ENCODE measurements around the gene FTL.
A peak's percentile ranks its signal among the peaks of the same experiment; 100 is the strongest.

The FTL gene

GRCh38 chr19:48992581-48993174 is 27.6 kb downstream of the FTL start:
- no peak for DNase-seq (ENCODE audit: low read depth)

- peak; percentile 95 for DNase-seq (ENCODE audit: low read depth)
These were observed 28.3 kb downstream of the FTL start, which contains the start of the genes GYS1 and RUVBL2 for GRCh38 chr19:48993175-48994034. TSS of gene GYS1 (minus strand) at chr19:48993309. CDS start at chr19:48993112, 197 bp downstream. TSS of gene RUVBL2 (plus strand) at chr19:48993887. CDS start at chr19:48993912, 25 bp downstream.

DNA sequence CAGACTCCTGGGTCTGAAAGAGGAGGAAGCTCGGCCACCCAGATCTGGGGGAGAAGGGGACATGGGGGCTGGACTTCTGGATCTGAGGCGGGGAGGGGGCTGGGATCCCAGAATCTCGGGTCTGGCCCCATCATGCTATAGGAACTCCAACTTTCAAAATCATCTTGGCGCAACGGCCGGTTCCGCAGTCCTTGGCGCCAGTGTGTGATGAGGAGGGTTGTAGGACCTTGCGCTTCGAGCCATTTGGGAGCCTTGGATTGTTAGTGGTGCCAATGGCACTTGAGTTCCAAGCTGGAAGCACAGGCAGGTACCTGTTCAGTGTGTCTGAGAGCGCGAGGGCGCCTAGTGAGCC is 28.9 kb downstream of the FTL start:
- DNase-seq (ENCODE audit: low read depth): no peak

- DNase-seq (ENCODE audit: low read depth): no peak
These were observed 32.9 kb downstream of the FTL start for GRCh38 chr19:48997972-48998371.

DNA sequence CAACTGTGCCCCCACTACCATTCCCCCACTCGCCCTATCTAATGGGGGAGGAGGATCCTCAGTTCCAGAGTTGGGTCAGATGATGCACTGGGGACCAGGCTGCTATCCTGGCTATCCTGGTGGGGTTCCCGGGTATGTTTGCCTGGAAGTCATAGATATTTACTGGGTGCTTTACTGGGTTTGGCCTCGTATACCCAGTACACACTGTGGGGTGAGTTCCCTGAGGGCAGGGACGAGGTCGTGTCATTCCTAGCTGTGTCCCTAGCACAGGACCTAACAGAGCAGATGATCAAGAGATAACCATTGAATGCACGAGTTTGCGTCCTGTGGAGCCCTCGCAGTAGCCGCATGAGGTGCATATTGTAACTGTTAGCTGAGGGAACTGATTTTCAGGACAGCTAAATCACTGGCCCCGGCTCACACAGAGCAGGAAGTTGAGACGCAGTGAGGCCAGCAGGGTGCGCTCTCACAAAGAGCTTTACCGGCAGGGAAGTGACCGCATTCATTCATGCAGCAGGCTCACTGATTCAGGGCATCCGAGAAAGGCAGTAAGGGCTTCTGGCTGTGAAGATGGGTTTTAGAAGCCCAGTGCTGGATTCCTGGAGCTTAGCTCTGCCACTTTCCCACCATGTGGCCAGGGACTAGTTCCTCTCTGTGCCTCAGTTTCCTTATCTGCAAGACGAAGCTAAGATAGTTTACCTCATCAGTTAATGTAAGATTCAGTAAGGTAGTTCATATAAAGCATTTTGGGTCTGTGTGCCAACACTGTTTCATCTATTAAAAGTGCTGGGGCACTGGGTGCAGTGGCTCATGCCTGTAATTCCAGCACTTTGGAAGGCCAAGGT is 34.6 kb downstream of the FTL start:
- DNase-seq (ENCODE audit: low read depth): no peak

DNA sequence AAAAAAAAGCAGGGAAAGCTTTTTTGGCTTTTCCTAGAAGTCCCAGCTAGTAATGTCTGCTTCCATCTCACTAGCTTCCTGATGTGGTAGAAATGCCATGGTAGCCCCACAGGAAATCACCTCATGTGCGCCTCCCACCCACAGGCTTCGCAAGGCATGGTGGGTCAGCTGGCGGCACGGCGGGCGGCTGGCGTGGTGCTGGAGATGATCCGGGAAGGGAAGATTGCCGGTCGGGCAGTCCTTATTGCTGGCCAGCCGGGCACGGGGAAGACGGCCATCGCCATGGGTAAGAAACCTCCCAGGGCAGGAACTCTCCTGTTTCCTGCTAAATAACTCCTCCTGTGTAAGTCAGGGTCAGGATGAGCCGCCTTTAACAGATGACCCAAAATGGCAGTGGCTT is 39.0 kb downstream of the FTL start:
- no peak for DNase-seq (ENCODE audit: low read depth)

DNA sequence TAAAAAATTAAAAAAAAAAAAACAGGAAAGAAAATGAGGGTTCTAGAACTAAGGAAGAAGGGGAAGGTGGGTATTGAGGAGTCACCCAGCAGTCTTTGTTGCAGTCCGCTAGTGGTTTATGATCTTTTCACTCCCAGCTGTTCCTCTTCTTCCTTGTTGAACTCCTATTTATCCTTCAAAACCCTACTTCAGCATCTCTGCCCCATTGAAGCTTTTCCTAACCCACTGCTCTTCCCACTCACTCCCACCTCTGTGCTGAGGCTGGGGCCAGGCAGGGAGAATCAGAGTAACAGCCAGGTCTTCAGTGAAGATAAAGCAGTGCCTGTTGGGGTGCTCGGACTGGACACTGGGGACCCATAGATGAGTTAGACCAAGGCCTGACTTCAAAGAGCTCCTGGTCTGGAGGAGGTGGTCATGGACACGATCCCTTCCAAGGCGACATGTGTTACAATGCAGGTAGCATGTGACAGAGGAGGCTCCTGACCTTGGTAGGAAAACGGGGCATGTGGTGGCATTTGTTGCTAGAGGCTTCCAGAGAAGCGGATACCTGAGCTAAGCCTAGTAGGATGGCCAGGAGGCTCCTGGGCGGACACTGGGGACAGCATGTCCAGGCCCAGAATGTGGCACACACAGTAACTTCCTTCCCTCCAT is 40.0 kb downstream of the FTL start:
- DNase-seq (ENCODE audit: low read depth): no peak

DNA sequence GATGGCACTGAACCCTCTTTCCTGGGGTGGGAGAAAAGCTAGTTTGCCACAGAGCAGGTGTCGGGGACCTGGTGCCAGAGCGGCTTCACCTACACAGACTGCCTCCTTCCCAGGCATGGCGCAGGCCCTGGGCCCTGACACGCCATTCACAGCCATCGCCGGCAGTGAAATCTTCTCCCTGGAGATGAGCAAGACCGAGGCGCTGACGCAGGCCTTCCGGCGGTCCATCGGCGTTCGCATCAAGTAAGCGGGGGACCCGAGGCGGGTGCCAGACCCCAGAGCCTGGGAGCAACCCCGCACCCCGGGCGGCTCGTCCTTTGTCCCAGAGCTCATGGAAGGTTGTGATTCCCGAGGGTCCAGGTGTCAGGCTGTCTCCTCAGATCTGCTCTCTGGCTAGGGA is 41.8 kb downstream of the FTL start:
- no peak for DNase-seq (ENCODE audit: low read depth)

- DNase-seq (ENCODE audit: low read depth): no peak
These were observed 44.7 kb downstream of the FTL start for GRCh38 chr19:49009828-49010227.

DNA sequence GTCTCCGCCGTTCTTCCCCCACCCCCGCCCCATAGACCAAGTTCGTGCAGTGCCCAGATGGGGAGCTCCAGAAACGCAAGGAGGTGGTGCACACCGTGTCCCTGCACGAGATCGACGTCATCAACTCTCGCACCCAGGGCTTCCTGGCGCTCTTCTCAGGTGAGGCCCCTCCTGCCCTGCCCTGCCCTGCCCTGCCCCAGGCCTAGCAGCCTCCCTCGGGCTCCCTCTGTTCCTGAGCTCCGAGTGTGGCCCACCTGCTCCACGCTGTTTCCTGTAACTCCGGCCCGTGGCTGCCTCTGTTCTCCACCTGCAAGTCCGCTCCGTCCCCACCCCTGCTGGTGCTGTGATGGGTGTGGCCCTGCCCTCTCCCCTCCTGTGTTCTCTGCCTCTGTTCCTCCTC is 45.3 kb downstream of the FTL start:
- no peak for DNase-seq (ENCODE audit: low read depth)

DNA sequence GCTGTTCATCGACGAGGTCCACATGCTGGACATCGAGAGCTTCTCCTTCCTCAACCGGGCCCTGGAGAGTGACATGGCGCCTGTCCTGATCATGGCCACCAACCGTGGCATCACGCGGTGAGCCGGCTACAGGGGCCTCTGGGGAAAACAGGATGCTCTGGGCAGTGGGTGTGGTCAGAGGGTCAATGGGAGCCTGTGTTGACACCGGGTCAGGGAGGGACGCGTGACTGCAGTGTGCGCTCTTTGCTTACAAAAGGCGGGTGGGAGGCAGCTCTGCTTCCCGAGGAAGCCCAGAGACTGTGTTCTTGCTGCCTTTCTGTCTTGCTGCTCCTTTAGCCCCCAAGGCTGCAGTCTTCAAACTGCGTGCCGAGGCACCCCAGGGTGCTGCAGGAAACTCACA is 46.1 kb downstream of the FTL start:
- DNase-seq (ENCODE audit: low read depth): no peak

DNA sequence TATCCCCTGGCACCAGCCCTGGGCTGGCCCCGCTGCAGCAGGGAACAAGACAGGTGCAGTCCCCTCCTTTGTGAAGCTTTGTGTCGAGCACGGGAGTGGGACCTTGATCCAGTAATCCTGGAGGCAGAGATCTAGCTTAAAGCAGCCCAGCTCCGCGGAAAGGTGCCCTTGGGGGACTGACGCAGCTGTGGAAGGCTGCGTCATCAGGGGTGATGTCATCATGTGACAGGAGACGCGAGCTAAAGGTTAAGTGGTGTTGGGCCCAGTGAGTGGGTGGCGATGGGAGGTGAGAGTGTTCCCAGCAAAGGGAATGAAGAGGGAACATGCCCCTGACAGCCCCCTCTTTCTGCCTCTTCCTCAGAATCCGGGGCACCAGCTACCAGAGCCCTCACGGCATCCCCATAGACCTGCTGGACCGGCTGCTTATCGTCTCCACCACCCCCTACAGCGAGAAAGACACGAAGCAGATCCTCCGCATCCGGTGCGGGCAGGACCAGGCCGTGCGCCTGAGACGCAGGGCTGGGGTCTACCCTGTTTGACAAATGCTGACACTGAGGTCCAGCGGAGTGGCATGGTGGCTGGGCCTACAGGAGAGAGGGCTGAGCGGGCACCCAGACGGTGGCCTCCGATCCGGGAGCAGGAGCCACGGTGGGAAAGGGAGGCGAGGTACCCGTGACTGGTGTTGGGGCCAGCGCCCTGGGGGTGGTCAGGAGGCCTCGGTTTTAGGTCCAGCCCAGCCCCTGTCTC is 49.2 kb downstream of the FTL start:
- no peak for DNase-seq (ENCODE audit: low read depth)

DNA sequence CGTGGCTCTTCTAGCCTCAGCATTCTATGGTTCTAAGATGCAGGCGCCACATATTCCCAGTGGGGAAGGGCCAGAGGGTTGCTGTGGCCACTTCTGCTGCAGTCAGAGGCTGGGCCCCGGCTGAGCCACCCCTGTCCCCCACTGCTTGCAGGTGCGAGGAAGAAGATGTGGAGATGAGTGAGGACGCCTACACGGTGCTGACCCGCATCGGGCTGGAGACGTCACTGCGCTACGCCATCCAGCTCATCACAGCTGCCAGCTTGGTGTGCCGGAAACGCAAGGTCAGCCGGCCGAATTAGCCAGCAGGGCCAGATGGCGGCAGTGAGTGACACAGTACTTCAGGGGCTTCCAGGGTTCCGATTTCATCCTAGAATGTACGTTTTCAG is 49.8 kb downstream of the FTL start:
- DNase-seq (ENCODE audit: low read depth): no peak

GRCh38 chr19:49016067-49016839 is 51.1 kb downstream of the FTL start:
- DNase-seq (ENCODE audit: low read depth): no peak

Measured in stimulated activated CD8-positive, alpha-beta memory T cell treated with anti-CD3 and anti-CD28 coated beads, Interleukin-15, amount 100 ng/mL, for 24 hours (primary cell).